Measurements from ENCODE around the gene CACNA1C. TPM values are rescaled to one million over a fixed set of nuclear protein-coding genes. Genes with fewer than 3 reads are reported as not detected.

Gene CACNA1C
- total and polyA plus RNA-seq, 5 donors = 34.6 to 163 (median 123) TPM

DNA sequence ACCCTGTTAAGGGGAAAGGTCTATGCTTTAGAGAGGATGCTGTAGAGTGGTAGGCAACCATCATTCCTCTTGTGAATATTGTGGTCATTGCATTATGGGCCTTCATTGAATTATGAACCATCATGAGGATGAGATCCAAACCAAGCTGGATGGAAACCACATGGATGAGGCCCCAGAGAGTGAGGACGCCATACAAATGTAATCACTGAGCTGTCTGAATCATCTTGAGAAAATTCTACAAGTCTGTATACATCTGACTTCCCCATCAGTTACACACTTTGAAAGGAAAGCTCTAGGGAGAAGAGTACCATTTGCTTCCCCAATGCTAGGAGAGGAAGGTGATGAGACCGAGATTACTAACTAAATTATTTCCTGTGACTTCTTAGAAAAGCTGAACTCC is 172.9 kb downstream of the CACNA1C start:
- WGBS = 68% methylated on average over 2 of the region's 2 CpGs
- no peak overlapping the region for H3K4me3 ChIP-seq (ENCODE audit: low read length)
- DNase-seq = no peak
- intact Hi-C loops (cut with DNase I) = no loop called here
- no peaks in the 10 kb centered on the region for H3K9me3 ChIP-seq (ENCODE audit: control insufficient read depth, low read length)
- no peak for ATAC-seq
- H3K27ac ChIP-seq (ENCODE audit: low read length) = no peak overlapping the region
- no peaks in the 10 kb centered on the region for H3K4me1 ChIP-seq (ENCODE audit: control insufficient read depth, insufficient read depth, low read length)
- no peaks in the 10 kb centered on the region for H3K27me3 ChIP-seq (ENCODE audit: control insufficient read depth, insufficient read depth)

DNA sequence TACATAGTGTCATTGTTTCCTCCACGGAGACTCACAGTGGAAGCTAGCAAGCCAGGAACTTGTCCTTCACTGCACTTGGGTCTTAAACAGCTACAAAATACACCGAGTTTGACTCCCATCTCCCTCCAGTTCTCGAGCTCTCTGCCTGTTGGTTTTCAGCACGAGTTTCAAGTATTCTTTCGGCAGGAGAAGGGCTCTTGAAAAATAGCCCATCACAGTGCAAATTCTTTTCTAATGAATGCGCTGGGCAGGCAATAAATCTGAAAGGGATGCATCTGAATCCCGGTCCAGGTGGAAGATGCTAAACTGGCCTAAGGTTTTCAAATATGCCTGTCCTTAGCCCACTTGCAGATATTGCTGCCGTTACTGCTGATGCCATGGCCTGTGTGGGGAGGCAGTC is 173.9 kb downstream of the CACNA1C start:
- no peaks in the 10 kb centered on the region for H3K9me3 ChIP-seq (ENCODE audit: control insufficient read depth, low read length)
- H3K4me1 ChIP-seq (ENCODE audit: control insufficient read depth, insufficient read depth, low read length) = peaks cover 2% of the 10 kb centered on the region
- ATAC-seq = no peak
- intact Hi-C loops (cut with DNase I) = no loop called here
- no peak for DNase-seq
- WGBS = 46% methylated on average over 8 of the region's 8 CpGs
- no peak overlapping the region for H3K4me3 ChIP-seq (ENCODE audit: low read length)
- no peaks in the 10 kb centered on the region for H3K27me3 ChIP-seq (ENCODE audit: control insufficient read depth, insufficient read depth)
- H3K27ac ChIP-seq (ENCODE audit: low read length) = peak overlapping the region; percentile 64

DNA sequence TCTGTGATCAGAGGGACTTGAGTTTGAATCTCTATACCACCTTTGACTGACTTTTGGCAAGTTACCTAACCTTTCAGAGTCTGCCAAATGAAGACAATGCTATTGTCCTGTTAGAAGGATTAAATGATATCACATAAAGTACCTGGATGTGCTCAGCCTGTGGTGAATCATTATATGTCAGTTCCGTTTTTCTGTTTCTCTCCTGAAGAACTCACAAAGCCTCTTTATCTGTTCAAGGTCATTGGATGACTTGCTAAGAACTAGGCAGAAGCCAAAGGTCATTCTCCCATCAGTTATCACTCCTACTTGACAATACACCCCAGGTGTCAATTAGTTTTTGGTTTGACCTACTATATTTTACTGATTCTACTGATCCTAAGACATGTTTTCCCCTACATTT is 174.6 kb downstream of the CACNA1C start:
- WGBS = 67% methylated on average over 1 of the region's 1 CpG
- intact Hi-C loops (cut with DNase I) = no loop called here
- Histone ChIP-seq H3K9me3 (ENCODE audit: control insufficient read depth, low read length) (no peaks in the 10 kb centered on the region), H3K27me3 (ENCODE audit: control insufficient read depth, insufficient read depth) (no peaks in the 10 kb centered on the region), H3K4me3 (ENCODE audit: low read length) (no peak overlapping the region), H3K4me1 (ENCODE audit: control insufficient read depth, insufficient read depth, low read length) (peaks cover 2% of the 10 kb centered on the region), H3K27ac (ENCODE audit: low read length) (no peak overlapping the region)
- ATAC-seq (no peak), DNase-seq (no peak)

DNA sequence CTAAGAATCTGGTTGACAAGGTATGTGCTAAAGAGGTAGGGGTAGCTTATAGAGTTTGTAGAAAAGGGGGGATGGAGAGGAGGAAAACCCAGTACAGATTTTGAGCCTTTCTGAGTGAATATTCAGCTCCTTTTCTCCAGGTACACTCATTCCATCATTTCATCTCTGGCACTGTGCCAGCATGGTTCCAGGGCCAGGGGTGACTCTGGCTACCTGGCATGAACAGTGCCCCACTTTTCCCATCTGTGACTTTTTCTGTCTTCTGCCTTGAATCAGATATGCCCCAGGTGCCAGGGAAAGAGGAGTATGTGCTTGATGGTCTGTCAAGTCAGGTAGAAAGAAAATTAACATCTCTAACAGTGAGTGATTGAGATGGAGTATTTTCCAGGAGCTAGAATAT is 175.7 kb downstream of the CACNA1C start:
- ATAC-seq = no peak
- peaks cover 2% of the 10 kb centered on the region for H3K4me1 ChIP-seq (ENCODE audit: control insufficient read depth, insufficient read depth, low read length)
- no peak overlapping the region for H3K4me3 ChIP-seq (ENCODE audit: low read length)
- H3K27me3 ChIP-seq (ENCODE audit: control insufficient read depth, insufficient read depth) = no peaks in the 10 kb centered on the region
- intact Hi-C loops (cut with DNase I) = no loop called here
- no peak for DNase-seq
- H3K9me3 ChIP-seq (ENCODE audit: control insufficient read depth, low read length) = no peaks in the 10 kb centered on the region
- H3K27ac ChIP-seq (ENCODE audit: low read length) = no peak overlapping the region

DNA sequence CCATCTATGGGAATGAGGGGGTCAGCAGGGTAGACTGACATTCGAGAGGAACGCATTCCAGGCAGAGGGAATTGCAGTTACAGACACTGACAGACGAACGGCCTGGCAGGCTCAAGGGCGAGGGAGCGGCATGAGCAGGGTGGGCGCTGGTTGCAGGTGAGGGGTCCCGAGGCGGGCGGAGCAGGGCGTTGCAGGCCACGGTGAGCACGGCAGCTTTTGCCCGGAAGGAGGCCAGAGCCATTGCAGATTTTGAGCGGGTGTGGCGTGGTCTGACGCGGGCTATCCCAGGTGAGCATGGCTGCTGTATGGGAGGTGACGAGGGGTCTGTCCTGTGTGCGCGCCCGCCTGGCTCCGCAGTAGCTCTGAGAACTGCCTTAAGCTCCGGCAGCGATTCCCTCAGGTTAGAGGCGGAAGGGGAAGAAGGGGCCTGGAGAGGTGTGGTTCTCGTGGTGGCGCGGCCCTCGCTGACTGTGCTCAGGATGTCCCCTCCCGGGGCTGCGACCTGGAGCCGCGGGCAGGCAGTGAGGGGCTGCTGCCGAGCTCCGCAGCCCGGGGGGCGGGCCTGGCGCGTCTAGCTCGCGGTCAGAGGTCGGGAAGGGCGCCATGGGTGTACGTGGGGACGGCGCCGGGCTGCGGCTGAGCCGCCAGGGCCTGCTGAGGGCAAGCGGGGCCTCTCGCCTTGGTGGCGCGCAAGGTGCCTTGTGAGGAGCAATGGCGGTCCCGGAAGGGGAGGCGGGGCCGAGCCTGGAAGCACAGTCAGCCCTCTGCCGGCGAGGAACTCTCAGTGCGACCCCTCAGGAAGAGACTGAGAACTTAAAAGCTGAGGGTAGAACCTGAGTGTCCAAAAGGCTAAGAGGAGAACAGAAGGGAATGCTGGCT is 177.1 kb downstream of the CACNA1C start:
- intact Hi-C loops (cut with DNase I) = no loop called here
- ATAC-seq (peak; percentile 38 to 45), DNase-seq (peak; percentile 25 to 67 (median 66))
- Histone ChIP-seq H3K27ac (ENCODE audit: low read length) (no peak overlapping the region), H3K27me3 (ENCODE audit: control insufficient read depth, insufficient read depth) (no peaks in the 10 kb centered on the region), H3K9me3 (ENCODE audit: control insufficient read depth, low read length) (no peaks in the 10 kb centered on the region), H3K4me1 (ENCODE audit: control insufficient read depth, insufficient read depth, low read length) (peaks cover 5% of the 10 kb centered on the region), H3K4me3 (ENCODE audit: low read length) (no peak overlapping the region)
- 64% methylated on average over 60 of the region's 61 CpGs for WGBS

DNA sequence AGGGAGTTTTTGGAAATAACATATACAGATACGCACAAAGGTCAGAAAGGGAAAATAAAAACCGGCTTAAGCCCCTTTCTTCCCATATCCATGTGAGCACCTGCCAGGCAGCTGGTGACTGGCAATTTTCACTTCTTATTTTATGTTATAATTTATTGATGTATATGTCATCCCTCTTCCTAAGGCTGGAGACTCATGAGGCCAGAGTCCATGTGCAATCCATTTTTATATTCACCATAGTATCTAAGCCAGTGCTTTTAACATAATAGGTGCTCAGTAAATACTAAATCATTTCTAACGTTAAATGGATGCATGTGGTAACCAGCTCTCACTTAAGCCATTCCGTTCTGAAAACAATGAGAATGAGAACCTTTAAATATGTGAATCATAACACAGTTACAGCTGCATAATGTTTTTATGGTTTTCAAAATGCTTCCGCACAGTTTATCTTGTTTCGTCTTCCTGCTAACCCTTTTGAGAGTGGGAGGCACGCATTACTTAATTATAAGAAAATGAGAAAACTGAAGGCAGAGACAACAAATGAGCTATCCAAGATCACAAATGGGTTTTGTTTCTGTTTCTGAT is 178.3 kb downstream of the CACNA1C start:
- no peak overlapping the region for H3K4me3 ChIP-seq (ENCODE audit: low read length)
- intact Hi-C loops (cut with DNase I) = no loop called here
- DNase-seq = no peak
- H3K4me1 ChIP-seq (ENCODE audit: control insufficient read depth, insufficient read depth, low read length) = peaks cover 6% of the 10 kb centered on the region
- no peaks in the 10 kb centered on the region for H3K9me3 ChIP-seq (ENCODE audit: control insufficient read depth, low read length)
- no peak overlapping the region for H3K27ac ChIP-seq (ENCODE audit: low read length)
- 66% methylated on average over 7 of the region's 7 CpGs for WGBS
- ATAC-seq = no peak
- H3K27me3 ChIP-seq (ENCODE audit: control insufficient read depth, insufficient read depth) = no peaks in the 10 kb centered on the region

DNA sequence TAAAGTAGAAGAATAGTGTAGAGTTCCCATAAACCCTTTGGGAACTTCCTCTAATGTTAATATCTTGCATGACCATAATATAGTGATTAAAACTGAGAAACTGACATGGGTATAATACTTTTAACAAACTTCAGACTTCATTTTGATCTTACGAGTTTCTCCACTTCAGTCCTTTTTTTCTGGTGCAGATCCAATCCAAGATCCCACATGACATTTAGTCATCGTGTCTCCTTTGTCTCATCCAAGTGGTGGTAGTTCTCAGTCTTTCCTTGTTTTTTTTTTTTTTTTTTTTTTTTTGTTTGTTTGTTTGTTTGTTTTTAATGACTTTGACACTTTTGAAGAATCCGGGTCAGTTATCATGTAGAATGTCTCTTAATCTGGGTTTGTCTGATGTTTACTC is 179.2 kb downstream of the CACNA1C start:
- no peak for DNase-seq
- Histone ChIP-seq H3K4me3 (ENCODE audit: low read length) (no peak overlapping the region), H3K9me3 (ENCODE audit: control insufficient read depth, low read length) (no peaks in the 10 kb centered on the region), H3K27me3 (ENCODE audit: control insufficient read depth, insufficient read depth) (no peaks in the 10 kb centered on the region), H3K4me1 (ENCODE audit: control insufficient read depth, insufficient read depth, low read length) (peaks cover 6% of the 10 kb centered on the region), H3K27ac (ENCODE audit: low read length) (no peak overlapping the region)
- WGBS = 52% methylated on average over 3 of the region's 3 CpGs
- no peak for ATAC-seq
- intact Hi-C loops (cut with DNase I) = no loop called here

DNA sequence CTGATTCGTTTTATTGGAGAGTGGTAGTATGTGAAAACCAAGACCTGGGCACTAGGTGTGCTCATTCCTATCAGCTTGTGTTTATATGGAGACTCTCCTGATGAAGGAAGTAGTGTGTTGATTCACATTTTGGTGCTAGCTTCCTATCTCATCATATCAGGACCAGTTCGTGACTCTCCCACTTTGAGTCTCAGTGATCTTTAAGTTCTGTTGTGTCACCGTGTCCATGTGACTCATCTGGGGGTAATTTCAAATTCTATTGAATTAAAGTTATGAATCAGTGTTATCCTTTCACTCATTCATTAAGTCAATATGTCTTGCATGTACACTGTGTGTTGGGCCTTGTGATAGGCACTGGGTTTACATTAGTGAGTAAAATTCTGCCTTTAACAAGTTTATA is 180.2 kb downstream of the CACNA1C start:
- intact Hi-C loops (cut with DNase I) = no loop called here
- H3K27me3 ChIP-seq (ENCODE audit: control insufficient read depth, insufficient read depth) = no peaks in the 10 kb centered on the region
- no peak overlapping the region for H3K4me3 ChIP-seq (ENCODE audit: low read length)
- H3K9me3 ChIP-seq (ENCODE audit: control insufficient read depth, low read length) = no peaks in the 10 kb centered on the region
- 90% methylated on average over 3 of the region's 3 CpGs for WGBS
- no peak for DNase-seq
- peaks cover 8% of the 10 kb centered on the region for H3K4me1 ChIP-seq (ENCODE audit: control insufficient read depth, insufficient read depth, low read length)
- no peak for ATAC-seq
- H3K27ac ChIP-seq (ENCODE audit: low read length) = no peak overlapping the region

DNA sequence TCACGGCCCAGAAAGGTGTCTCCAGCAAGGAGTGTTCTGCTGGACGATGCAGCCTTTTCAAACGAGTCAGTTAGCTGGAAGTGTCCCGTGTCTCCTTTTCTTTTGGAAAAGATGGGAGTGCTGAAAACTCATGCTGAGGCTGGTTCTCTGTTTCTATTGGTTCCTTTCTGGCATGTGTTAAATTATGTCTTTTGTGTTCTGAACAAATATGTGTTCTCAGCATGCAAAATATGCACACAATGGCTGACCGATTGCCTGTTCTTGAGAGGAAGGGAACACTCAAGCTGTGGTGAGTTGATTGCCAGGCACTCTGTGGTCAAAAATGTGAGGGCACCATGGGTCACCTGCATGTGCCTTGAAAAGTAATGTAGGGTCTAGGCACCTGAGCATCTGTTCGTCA is 181.3 kb downstream of the CACNA1C start:
- WGBS = 82% methylated on average over 6 of the region's 6 CpGs

DNA sequence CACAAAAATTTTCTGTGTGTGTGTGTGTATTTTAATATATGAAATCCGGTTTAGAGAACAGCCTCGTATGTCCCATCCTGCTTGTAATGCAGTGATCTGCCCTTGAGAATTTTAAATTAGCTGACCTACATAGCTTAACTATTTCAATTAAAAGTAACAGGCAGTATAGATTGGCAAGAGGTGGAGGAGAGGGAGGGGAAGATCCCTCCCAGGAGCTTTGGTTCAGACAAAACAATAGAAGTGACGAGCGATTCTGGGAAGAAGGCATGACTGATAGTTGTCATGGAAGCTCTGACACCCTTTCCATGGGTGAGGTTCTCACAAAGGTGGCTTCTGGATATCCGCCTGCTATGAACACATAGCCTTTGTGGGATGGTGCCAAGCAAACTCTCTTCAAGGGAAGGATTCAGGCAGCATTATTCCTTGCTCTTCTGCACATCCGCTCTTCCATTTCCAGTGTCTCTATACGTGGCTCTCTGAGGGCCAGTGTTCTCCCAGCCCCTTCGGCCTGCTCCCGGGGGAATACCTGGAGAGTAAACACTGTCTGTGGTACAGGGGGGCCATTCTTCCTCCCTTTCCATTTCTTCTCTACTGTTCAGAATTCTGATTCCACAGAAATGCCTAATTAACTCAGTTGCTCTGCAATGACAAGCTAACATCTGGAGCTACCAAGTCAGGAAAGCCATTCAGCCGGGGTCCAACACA is 182.0 kb downstream of the CACNA1C start:
- 72% methylated on average over 10 of the region's 10 CpGs for WGBS
- ATAC-seq (peak in 1 of 2 donors; percentile 46), DNase-seq (no peak)
- Histone ChIP-seq H3K27me3 (ENCODE audit: control insufficient read depth, insufficient read depth) (no peaks in the 10 kb centered on the region), H3K4me3 (ENCODE audit: low read length) (no peak overlapping the region), H3K9me3 (ENCODE audit: control insufficient read depth, low read length) (no peaks in the 10 kb centered on the region), H3K27ac (ENCODE audit: low read length) (peak overlapping the region; percentile 8), H3K4me1 (ENCODE audit: control insufficient read depth, insufficient read depth, low read length) (peaks cover 13% of the 10 kb centered on the region)
- intact Hi-C loops (cut with DNase I) = no loop called here

More for the DNA sequence above, 181.3 kb downstream of the CACNA1C start:
- no peaks in the 10 kb centered on the region for H3K27me3 ChIP-seq (ENCODE audit: control insufficient read depth, insufficient read depth)
- peaks cover 13% of the 10 kb centered on the region for H3K4me1 ChIP-seq (ENCODE audit: control insufficient read depth, insufficient read depth, low read length)
- intact Hi-C loops (cut with DNase I) = no loop called here
- no peak overlapping the region for H3K4me3 ChIP-seq (ENCODE audit: low read length)
- no peaks in the 10 kb centered on the region for H3K9me3 ChIP-seq (ENCODE audit: control insufficient read depth, low read length)
- ATAC-seq = no peak
- DNase-seq = no peak
- no peak overlapping the region for H3K27ac ChIP-seq (ENCODE audit: low read length)
